ENCODE results near the gene OXNAD1. TPM values are rescaled to one million over a fixed set of nuclear protein-coding genes. Genes with fewer than 3 reads are reported as not detected.

Gene OXNAD1
- polyA plus RNA-seq, 10 donors, result 6.2 to 11.5 (median 9.5) TPM

DNA sequence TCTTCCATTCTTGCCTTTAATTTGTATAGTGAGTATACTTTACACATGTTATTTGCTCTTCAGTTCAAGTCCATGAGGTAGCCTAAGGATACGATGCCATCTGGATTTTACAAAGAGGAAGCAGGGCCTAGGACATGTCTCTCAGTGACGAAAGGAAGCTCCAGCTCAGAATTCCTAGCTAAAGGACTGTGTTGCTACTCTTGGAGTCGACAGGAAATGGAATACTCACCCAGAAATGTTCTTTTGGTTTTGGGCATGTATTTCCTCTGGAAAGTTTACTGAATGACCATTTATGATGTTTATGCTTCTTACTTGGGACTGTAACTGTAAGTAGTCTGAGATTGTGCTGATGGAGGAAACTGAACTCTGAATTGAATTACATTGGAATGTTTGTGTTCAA is 12.5 kb downstream of the OXNAD1 start:
- DNase-seq, result no peak

DNA sequence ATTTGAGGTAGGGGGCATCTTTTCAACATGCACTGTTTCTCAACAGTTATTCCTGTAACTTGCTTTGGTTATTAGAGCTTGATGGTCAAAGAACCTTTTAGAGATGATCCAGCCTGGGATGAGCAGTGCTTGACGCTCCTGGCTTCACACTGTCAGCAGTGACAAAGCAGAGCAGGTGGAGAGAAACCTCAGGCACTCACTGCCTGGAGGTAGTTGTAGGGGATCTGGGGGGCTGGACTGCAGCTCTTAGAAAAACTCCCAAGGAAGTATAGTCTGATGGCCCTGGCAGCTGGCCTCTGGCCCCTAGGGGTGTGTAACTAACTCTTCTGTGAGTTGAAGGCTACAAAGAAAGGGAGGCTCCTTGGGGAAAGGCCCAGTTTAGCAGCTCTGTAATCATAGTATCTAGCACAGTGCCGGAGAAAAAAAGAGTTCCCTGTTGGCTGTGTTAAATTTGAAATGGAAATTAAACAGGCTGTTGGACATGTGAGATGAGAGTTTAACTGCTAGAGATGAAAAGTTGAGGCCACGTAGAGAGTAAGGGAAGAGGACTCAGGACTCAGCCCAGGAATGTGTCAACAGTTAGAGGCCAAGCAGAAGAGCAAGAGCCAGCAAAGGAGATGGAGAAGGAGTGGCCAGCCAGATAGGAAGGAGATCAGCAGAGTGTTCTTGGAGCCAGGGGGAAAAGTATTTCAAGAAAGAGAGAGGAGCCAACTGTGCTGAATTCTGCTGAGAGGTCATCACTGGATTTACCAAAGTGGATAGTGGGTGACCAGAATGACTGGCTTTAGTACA is 14.2 kb downstream of the OXNAD1 start:
- DNase-seq, result peak in 2 of 3 donors; percentile 36 to 67

DNA sequence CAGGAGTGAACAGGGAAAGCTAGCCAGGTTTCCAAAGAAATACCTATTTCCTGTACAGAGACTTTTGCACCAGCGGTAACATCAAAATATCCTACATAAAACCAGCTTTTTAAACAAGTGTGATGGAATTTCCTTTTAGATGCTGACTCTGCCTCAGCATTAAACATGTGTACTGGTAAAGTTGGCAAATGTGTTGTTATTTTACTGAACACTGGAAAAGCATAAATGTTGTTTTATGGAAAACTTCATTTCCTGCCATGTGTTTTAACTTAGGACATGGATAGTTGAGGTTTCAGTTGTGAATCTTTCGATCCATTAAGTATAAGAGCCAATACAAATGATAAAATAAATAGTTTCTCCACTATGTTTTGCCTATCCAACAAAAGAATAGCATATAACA is 15.7 kb downstream of the OXNAD1 start:
- peak in 2 of 3 donors; percentile 26 to 36 for DNase-seq

DNA sequence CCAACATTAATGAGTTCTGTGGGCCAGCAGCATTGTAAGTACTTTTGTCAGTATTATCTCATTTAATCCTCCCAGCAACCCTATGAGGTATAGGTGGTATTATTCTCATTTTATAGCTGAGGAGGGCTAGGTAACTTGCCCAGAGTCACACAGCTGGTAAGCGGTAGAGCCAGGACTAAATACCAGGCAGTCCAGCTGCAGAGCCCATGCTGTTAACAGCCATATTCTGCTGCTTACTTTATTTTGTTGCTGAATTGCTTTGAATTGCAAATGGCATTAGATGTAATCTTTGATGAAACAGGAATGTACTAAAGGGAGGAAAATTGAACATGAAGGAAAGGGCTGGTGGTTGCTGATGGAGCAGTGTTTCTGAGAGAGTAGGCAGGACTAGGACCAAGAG is 19.6 kb downstream of the OXNAD1 start:
- DNase-seq, result no peak

DNA sequence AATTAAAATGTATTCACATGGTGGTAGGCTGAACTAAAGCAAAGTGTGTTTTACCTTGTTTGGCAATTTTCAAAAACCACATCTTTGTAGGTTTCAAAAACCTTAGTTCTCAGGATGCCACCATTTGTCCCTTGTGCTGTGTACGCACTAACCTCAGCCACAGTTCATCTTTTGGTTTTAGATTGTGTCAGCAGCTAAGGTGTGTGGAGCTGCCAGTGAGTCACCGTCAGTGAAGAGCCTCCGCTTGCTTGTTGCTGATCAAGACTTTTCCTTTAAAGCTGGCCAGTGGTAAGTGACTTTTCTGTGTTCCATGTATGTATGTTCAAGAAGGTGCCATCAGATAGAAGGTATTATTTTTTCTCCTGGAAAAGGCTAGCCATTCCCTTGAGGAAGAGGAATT is 21.1 kb downstream of the OXNAD1 start:
- DNase-seq, result no peak

DNA sequence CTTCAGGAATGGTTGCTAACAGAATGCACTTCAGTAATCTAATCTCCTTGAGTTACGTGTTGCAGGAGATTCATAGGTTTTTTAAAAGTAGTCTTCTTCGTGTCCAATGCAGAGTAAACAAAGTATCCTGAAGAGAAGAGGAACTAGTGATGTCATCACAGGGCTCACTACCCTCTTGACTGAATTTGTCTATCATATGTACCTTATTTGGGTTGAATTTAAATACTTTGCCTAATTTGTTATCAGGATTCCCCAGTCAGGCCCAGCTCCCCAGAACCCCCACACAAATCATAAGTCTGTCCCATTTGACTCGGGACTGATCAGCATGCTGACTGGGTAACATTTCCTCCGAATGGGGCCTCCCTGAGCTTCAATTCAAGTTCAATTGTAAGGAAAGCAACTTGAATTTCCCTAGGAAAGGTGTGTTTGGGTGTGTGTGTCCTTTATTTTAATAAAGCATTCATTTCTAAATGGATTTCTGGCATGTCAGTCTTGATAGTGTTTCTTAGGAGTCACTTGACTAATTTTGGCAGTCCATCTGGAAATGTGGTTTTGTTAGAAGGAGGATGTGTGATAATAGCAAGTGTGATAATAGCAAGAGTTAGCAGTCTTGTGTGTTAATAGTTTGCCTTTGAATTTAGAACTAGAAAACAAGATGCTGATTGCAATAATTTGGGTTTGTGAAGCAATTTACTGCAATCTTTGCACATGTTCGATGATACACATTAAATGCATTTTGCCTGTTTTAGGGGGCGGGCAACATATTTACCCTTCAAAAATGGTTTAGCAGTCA is 21.9 kb downstream of the OXNAD1 start:
- DNase-seq, result no peak

DNA sequence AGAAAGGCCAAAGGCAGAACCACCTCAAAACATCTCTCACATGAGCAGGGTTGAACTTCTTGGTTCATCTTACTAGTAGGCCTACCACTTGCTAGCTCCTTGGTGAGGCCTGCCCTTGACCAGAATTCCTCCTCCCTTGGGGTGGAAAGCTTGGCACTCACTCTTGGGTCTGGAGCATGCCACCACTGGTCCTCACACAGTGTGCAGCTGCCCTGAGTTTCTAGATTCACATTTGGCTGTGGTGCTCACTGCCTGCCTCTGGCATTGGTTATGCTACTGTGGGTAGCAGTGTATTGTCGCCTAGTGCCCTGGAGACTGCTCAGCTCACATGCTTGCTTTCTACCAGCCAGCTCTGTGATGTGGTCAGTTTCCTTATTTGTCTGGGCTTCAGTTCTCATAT is 23.7 kb downstream of the OXNAD1 start:
- DNase-seq, result no peak

DNA sequence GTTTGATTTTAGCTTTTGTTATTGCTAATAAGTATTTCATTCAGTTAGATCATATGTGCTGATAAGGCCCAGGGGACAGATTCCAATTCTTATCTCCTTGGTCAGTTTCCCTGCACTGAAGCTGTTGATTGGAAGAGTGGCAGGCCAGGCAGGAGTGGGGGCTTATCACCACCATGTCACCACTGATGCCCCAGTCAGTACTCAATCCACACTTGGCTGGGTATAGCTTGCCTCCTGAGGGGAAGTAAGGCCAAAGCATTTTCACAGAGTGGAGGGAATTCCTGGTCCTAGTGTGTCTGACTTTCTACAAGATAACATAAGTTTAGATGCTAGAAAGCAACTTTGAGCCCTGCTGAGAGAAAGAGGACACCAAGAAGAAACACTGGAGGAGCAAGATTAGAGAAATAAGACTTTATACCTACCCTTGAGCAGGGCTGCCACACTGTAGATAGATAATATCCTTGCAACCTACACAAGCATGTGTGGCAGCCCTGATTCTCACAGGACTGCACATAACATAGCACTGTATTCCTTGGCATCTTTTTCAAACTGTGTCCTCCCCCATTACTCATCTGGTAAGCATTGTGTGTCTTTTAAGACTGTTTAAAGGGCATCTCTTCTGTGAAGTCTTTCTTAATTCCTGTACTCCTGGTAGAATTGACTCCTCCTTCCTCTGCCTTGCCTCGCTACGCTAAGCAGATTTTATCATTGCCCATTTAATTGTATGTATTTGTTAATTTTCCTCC is 24.3 kb downstream of the OXNAD1 start:
- no peak for DNase-seq

DNA sequence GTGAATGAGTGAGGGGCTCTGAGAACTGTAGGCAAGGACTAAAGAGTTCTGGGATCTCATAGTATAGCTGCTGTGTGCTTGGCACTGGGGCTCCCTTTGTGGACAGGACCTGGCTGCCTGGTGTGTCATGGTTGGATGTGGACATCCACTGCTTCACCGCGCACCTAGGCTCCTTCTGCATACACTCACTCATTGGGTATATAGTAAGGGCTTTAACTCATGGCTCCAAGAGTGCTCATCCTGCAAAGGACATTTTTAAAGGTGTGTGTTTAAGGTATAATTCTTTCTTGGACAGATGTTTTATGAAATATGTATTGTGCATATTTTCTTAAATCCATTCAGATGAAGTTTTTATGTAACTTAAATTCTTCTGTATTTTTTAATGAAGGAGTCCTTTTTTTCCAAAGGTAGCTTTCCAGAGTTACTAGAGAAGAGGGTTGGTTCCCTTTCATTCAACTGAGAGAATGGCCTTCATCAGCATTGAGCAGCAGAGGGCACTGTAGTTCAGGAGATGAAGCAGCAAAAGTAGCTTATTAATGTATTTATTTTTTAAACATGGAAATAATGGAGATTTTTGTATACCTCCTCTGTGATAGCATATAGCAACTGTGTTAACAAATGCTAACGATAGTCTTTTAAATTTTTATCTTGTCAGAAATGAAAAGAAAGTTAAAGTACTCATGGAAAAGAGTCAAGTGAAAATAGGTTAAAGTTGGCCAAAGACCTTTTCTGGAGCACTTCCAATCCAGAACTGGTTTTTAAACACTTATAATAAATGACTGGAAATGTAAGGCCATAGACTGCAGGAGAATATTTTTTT is 25.2 kb downstream of the OXNAD1 start:
- peak; percentile 38 to 73 (median 60) for DNase-seq

DNA sequence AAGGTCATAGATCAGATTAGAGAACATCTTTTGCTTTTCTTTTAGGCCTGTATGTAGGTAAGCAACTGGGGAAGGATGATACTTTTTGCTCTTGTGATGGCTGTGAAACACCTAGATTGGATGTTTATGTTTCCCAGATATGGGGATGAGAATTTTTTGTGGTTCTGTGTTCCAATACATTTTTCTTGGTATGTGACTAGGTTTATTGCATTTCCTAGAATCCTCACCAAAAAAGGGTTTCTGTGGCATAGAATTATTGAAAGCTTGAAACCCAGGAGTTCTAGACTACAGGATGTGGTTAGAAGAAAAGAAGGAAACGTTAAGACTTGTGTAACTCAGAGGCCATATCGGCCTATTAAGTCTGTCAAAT is 25.8 kb downstream of the OXNAD1 start:
- DNase-seq, result no peak

DNA sequence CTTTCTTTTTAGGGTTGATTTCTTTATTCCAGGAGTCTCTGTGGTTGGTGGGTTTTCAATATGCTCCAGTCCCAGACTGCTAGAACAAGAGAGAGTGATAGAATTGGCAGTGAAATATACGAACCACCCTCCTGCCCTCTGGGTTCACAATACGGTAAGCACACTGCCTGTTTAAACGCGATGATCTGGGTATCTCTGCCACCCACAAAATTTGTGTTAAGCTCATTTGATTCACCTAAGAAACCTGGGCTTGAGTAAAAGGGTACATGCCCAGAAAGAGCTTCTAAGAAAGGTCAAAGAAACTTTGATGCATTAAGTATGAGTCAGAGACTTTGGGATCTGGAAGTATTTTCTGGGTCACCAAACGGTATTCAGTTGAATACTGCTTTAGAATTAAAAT is 29.8 kb downstream of the OXNAD1 start:
- no peak for DNase-seq

DNA sequence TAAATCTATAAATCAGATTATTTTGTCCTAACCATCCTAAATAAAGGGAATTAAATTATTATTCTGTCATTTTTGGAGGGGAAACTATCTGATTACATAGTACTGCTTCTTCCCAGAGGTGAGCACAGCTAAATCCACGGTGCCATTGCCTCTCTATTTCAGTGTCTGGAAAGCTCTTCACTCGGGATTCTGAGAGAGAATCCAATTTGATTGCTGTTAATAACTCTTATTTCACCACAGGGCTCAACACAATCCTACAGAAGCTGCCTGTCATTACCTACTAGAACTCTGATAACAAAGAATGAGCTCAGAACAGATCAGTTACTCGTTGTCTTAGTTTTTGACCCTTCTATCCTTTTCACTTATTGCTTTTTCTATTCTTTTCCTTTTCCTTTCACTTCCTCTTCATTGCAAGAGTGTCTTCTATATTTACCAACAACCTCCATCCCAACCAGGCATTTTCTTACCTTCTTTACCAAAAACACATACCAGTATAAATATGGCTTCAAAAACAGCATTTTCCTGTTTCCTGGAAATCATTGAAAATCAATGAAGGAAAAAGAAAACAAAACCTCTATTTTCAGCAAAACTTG is 30.4 kb downstream of the OXNAD1 start:
- DNase-seq, result no peak

DNA sequence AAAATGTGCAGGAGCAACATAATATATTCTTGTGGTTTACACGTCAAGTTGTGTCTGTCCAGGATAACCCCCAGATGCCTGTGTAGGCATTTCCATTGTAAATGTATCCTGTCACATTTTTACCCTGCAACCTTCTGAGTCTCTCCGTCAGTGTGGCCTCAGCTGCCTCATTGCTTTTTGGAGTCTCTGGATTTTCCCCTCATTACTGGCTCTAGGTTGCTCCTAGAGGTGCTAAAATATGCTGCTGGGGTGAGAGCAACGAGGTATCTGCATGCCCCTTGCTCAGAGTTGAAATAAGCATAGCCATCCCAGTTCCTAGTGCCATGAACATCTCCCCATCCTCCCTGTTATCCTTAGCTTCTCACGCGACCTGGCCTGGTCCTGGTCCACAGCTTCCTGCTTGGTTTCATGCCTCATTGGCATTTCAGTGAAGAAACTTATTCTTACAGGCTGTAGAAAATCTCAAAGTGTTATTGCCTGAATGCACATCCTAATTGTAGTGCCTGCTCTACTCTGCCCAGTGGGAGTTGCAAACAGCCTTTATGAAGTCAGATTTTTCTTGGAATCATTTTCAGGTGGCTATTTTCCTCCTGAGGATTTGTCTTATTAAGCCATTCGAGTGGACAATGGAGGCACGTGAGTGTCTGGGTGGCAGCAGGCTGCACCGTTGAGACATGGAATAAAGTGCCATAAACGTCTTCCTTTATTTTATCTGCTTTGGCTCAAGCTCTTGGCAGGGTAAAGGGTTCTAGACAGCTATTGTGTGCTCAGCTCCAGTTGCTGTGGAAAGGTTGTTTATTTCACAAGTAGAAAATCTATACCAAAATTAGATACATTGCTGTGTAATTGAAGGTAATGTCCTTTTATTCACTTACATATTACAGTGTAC is 33.2 kb downstream of the OXNAD1 start:
- no peak for DNase-seq

DNA sequence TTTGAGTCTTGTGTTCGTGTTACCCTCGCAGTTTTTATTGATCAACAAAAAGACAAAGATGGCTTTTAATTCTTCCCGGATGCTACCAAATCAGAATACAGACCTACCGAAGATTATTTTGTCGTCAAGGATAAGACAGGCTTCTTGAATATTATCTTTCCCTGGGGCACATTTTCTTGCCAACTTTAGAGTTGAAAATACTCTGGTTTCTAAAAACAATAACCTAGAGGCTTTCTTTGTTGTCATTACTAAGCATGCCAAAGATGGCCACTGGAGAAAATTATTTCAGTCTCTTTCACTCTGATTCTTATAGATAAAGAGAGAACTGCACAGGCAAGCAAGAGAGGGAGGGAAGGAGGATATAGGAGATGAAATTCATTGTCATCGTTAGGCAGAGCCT is 33.9 kb downstream of the OXNAD1 start:
- DNase-seq, result no peak

DNA sequence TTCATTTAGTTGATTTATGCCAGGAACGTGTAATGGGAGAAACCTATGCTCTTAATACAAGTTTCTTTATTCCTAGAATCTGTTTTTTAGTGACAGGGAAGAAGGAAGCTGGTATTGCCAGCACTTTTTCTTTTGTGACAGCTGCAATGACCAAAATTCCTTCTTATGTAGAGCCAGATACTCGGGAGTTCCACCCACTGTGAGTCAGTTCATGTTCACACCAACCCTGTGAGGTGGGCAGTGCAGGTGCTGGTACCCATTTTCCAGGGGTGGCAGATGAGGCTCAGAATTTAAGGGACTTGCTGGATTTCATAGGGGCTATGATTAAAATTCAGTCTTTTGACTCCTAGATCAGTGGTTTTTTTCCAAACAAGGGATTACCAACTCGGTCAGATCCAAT is 34.7 kb downstream of the OXNAD1 start:
- no peak for DNase-seq

DNA sequence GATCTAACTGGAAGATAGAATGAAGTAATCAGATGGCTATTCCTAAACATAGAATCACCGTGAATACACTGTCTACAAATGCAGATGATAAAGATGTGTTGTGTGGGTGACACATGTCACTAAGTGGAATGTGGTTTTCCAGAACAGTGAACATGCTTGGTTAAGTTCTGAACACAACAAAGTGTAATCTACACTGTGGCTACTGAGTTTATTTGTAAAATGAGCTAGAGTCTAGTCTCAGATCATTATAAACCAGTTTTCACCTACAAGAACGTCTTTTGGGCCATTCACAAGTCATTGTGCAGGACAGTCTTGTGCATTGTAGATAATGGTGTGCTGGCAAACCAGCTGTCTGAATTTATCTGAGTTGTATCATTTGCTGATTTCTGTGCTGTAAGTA is 35.3 kb downstream of the OXNAD1 start:
- no peak for DNase-seq

DNA sequence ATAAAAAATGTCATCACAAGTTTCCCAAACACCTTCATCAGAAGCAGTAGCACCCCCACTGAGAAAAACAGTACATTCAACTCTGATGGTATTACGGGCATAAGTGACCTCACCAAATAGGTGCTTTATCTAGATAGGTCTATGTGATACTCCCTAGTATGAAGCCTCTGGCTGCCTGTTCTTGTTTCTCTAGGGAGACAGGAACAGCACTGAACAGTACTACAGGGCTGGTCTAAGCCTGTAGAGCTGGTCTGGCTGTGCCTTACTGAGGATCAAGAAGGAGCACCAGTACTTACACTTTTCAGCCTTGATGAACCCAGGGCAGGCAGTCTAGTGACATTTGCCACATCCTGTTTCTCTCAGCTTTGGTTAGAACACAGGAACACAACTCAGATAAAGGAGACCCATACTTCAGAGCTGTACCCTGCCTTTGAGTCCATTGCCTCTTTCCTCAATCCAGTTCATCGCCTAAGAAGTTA is 35.9 kb downstream of the OXNAD1 start:
- DNase-seq, result no peak

DNA sequence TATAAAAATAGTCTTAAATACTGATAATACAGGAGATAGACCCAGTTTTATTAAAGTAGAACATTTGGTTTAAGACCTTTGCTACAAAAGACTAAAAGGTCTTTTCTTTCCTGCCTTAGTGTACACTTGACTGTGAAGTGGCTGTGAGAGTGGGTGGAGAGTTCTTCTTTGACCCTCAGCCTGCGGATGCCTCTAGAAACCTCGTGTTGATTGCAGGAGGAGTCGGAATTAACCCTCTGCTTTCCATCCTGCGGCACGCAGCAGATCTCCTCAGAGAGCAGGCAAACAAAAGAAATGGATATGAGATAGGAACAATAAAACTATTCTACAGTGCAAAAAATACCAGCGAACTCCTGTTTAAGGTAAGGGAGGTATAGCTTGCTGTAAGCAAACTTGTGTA is 36.5 kb downstream of the OXNAD1 start:
- DNase-seq, result no peak

DNA sequence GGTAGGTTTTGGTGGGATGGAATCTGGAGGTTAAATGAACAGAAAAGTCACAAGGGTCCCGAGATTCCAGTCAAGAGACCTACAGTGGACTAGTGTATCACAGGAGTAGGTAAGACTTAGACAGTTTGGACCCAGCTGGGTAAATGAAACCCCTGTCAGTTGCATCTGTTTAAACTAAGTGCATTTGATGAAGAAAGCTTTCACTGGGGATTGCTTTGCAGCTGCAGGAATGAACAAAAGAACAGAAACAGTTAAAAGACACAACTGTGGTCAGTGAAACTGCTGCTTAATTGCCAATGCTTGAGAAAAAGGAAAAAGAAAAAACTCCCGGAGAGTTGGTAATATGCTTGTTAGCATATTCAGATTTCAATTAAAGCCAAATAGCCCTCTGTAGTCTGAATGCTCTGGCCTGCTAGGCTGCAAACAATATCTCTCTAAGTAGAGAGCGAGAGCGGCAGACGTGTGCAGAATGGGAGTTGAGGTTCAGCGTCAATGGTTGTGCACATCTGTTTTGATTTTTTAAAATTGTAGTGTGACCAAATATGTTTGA is 37.1 kb downstream of the OXNAD1 start:
- no peak for DNase-seq
